Measurements from ENCODE around the gene GALC.
"Not testable (repeated sequence)": the region's sequence is repeated elsewhere in the genome, so short reads cannot be mapped to it uniquely, and the experiment has no call there.

GALC gene

DNA sequence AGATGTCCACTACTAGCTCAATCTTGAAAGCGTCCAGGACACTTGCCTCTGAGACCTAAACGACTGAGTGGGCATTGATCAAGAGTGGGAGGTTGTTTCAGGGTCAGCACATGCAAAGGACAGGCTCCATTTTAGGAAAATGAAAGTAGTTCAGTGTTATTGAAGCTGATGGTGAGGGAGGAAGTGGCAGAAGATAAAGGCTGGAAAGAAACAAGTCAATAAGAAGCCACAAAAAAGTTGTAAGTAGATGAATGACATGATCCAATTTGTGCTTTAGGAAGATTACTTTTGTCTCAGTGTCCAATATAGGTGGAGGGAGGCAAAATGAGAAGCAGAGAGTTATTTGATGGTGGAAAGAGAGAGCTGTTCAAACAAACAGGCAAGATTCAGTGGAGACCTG lies 33.9 kb upstream of the GALC start:
- Histone ChIP-seq H3K36me3 (ENCODE audit: control insufficient read depth in 1 of 2, insufficient read depth in 2 of 2, low read length in 2 of 2) (no peaks in the 10 kb centered on the region), H3K4me3 (ENCODE audit: low read depth in 1 of 2, low read length in 2 of 2) (no peak overlapping the region), H3K27ac (ENCODE audit: low read depth, low read length) (no peak overlapping the region), H3K9ac (ENCODE audit: low read depth in 1 of 2, low read length in 2 of 2) (no peak overlapping the region), H3K27me3 (ENCODE audit: control insufficient read depth in 1 of 2, insufficient read depth in 2 of 2, low read length in 2 of 2) (no peaks in the 10 kb centered on the region), H3K9me3 (ENCODE audit: control insufficient read depth in 1 of 2, low read length in 2 of 2) (no peaks in the 10 kb centered on the region), H3K4me1 (ENCODE audit: control insufficient read depth in 1 of 2, insufficient read depth in 2 of 2, low read length in 2 of 2) (peaks cover 6 to 21% of the 10 kb centered on the region in 2 donors)

DNA sequence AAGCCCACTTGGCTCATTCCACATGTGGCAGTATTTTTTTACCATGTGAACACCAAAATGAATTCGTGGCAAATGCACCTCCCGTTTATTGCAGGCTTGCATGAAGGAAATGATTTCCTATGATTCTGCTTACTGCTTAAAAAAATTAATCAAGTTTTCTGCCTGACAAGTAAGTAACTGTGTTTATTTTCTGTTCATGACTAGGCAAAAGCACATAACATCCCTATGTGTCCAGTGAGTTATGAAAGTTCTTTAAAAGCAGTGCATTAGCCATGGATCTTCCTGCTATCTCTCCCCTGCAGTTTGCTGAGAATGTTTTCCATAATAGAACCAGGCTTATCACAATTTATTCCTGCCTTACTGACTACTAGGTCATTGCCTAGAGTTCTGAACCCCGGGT lies 32.3 kb upstream of the GALC start:
- no peaks in the 10 kb centered on the region for H3K9me3 ChIP-seq (ENCODE audit: control insufficient read depth in 1 of 2, low read length in 2 of 2)
- no peak overlapping the region for H3K4me3 ChIP-seq (ENCODE audit: low read depth in 1 of 2, low read length in 2 of 2)
- H3K9ac ChIP-seq (ENCODE audit: low read depth in 1 of 2, low read length in 2 of 2): no peak overlapping the region
- H3K27ac ChIP-seq (ENCODE audit: low read depth, low read length): no peak overlapping the region
- no peaks in the 10 kb centered on the region for H3K27me3 ChIP-seq (ENCODE audit: control insufficient read depth in 1 of 2, insufficient read depth in 2 of 2, low read length in 2 of 2)
- H3K36me3 ChIP-seq (ENCODE audit: control insufficient read depth in 1 of 2, insufficient read depth in 2 of 2, low read length in 2 of 2): no peaks in the 10 kb centered on the region
- peaks cover 6 to 21% of the 10 kb centered on the region in 2 donors for H3K4me1 ChIP-seq (ENCODE audit: control insufficient read depth in 1 of 2, insufficient read depth in 2 of 2, low read length in 2 of 2)

DNA sequence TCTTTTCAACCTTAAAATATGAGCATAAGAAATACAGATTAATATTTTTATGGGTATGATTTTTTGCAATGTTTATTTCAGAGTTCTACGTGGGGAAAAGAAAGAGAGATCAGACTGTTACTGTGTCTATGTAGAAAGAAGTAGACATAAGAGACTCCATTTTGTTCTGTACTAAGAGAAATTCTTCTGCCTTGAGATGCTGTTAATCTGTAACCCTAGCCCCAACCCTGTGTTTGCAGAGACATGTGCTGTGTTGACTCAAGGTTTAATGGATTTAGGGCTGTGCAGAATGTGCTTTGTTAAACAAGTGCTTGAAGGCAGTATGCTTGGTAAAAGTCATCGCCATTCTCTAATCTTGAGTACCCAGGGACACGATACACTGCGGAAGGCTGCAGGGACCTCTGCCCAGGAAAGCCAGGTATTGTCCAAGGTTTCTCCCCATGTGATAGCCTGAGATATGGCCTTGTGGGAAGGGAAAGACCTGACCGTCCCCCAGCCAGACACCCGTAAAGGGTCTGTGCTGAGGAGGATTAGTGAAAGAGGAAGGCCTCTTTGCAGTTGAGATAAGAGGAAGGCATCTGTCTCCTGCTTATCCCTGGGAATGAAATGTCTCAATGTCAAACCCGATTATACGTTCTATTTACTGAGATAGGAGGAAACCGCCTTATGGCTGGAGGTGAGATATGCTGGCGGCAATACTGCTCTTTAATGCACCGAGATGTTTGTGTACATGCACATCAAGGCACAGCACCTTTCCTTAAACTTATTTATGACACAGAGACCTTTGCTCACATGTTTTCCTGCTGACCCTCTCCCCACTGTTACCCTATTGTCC lies 31.5 kb upstream of the GALC start:
- H3K9me3 ChIP-seq (ENCODE audit: control insufficient read depth in 1 of 2, low read length in 2 of 2); H3K27ac ChIP-seq (ENCODE audit: low read depth, low read length); H3K36me3 ChIP-seq (ENCODE audit: control insufficient read depth in 1 of 2, insufficient read depth in 2 of 2, low read length in 2 of 2); H3K9ac ChIP-seq (ENCODE audit: low read depth in 1 of 2, low read length in 2 of 2); H3K27me3 ChIP-seq (ENCODE audit: control insufficient read depth in 1 of 2, insufficient read depth in 2 of 2, low read length in 2 of 2); H3K4me3 ChIP-seq (ENCODE audit: low read depth in 1 of 2, low read length in 2 of 2): not testable (repeated sequence)
- H3K4me1 ChIP-seq (ENCODE audit: control insufficient read depth in 1 of 2, insufficient read depth in 2 of 2, low read length in 2 of 2): peaks cover 6 to 21% of the 10 kb centered on the region in 2 donors

GRCh38 chr14:88023658-88024187 lies 30.7 kb upstream of the GALC start:
- H3K27me3 ChIP-seq (ENCODE audit: control insufficient read depth in 1 of 2, insufficient read depth in 2 of 2, low read length in 2 of 2): no peaks in the 10 kb centered on the region

GRCh38 chr14:88017535-88017934 lies 24.6 kb upstream of the GALC start:
- H3K27ac ChIP-seq (ENCODE audit: low read depth, low read length): no peak overlapping the region
- H3K9me3 ChIP-seq (ENCODE audit: control insufficient read depth in 1 of 2, low read length in 2 of 2): no peaks in the 10 kb centered on the region
- no peaks in the 10 kb centered on the region for H3K36me3 ChIP-seq (ENCODE audit: control insufficient read depth in 1 of 2, insufficient read depth in 2 of 2, low read length in 2 of 2)
- no peak overlapping the region for H3K9ac ChIP-seq (ENCODE audit: low read depth in 1 of 2, low read length in 2 of 2)
- peaks cover 0 to 4% of the 10 kb centered on the region in 2 donors for H3K4me1 ChIP-seq (ENCODE audit: control insufficient read depth in 1 of 2, insufficient read depth in 2 of 2, low read length in 2 of 2)
- no peak overlapping the region for H3K4me3 ChIP-seq (ENCODE audit: low read depth in 1 of 2, low read length in 2 of 2)
- no peaks in the 10 kb centered on the region for H3K27me3 ChIP-seq (ENCODE audit: control insufficient read depth in 1 of 2, insufficient read depth in 2 of 2, low read length in 2 of 2)

More at GRCh38 chr14:88023658-88024187, 30.7 kb upstream of the GALC start:
- Histone ChIP-seq H3K9me3 (ENCODE audit: control insufficient read depth in 1 of 2, low read length in 2 of 2) (no peaks in the 10 kb centered on the region), H3K9ac (ENCODE audit: low read depth in 1 of 2, low read length in 2 of 2) (no peak overlapping the region), H3K36me3 (ENCODE audit: control insufficient read depth in 1 of 2, insufficient read depth in 2 of 2, low read length in 2 of 2) (no peaks in the 10 kb centered on the region), H3K27ac (ENCODE audit: low read depth, low read length) (no peak overlapping the region), H3K4me3 (ENCODE audit: low read depth in 1 of 2, low read length in 2 of 2) (no peak overlapping the region), H3K4me1 (ENCODE audit: control insufficient read depth in 1 of 2, insufficient read depth in 2 of 2, low read length in 2 of 2) (peaks cover 6 to 21% of the 10 kb centered on the region in 2 donors)

DNA sequence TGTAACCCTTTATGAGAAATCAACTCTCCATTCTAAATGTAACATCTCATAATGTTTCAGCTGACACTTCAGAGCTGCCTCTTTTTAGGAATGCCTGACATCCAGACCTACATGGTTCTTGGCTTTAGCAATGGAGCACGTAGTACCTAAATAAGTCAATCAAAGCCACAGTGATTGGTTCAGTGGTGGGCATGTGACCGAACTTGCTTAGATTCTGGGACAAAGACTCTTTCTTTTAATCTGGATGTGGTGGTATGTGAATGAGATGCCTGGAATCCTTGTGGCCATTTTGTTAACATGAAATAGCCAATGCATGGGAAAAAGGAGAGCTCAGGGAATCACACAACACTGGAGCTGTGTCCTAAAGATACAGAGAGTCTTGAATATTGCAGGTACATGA lies 23.8 kb upstream of the GALC start:
- no peak overlapping the region for H3K27ac ChIP-seq (ENCODE audit: low read depth, low read length)
- H3K27me3 ChIP-seq (ENCODE audit: control insufficient read depth in 1 of 2, insufficient read depth in 2 of 2, low read length in 2 of 2): no peaks in the 10 kb centered on the region

DNA sequence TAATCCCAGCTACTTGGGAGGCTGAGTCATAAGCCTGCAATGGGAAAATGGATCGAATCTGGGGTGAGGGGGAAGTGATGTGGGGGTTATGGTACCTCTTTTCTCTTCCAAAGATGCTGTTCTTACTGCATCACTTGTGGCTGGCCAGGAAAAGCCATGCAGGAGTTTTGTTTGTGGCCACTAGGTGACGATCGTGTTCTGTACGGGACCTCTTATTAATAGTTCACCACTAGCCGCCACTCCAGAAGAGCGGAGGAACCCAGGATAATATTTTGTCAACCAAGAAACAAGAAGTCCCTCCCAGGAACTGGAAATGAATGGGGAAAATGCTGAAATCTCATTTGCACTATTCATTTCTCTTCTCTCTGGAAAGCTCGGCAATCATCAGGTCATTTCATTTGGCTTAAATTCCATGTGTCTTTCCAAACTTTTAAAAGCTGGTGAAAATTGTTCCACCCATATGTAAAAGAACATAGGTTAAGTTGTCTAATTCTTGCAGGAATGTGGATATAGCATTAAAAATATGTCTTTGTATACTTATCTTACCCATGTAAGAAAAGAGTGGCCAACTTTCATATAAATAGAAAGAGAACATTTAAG lies 20.9 kb upstream of the GALC start:
- no peak overlapping the region for H3K4me3 ChIP-seq (ENCODE audit: low read depth in 1 of 2, low read length in 2 of 2)
- H3K36me3 ChIP-seq (ENCODE audit: control insufficient read depth in 1 of 2, insufficient read depth in 2 of 2, low read length in 2 of 2): no peaks in the 10 kb centered on the region
- H3K9me3 ChIP-seq (ENCODE audit: control insufficient read depth in 1 of 2, low read length in 2 of 2): no peaks in the 10 kb centered on the region
- peaks cover 13 to 19% of the 10 kb centered on the region in 2 donors for H3K4me1 ChIP-seq (ENCODE audit: control insufficient read depth in 1 of 2, insufficient read depth in 2 of 2, low read length in 2 of 2)
- no peak overlapping the region for H3K9ac ChIP-seq (ENCODE audit: low read depth in 1 of 2, low read length in 2 of 2)
- H3K27me3 ChIP-seq (ENCODE audit: control insufficient read depth in 1 of 2, insufficient read depth in 2 of 2, low read length in 2 of 2): no peaks in the 10 kb centered on the region
- no peak overlapping the region for H3K27ac ChIP-seq (ENCODE audit: low read depth, low read length)

More for the DNA sequence above, 23.8 kb upstream of the GALC start:
- peaks cover 1 to 4% of the 10 kb centered on the region in 2 donors for H3K4me1 ChIP-seq (ENCODE audit: control insufficient read depth in 1 of 2, insufficient read depth in 2 of 2, low read length in 2 of 2)
- no peak overlapping the region for H3K9ac ChIP-seq (ENCODE audit: low read depth in 1 of 2, low read length in 2 of 2)
- no peak overlapping the region for H3K4me3 ChIP-seq (ENCODE audit: low read depth in 1 of 2, low read length in 2 of 2)
- H3K9me3 ChIP-seq (ENCODE audit: control insufficient read depth in 1 of 2, low read length in 2 of 2): no peaks in the 10 kb centered on the region
- H3K36me3 ChIP-seq (ENCODE audit: control insufficient read depth in 1 of 2, insufficient read depth in 2 of 2, low read length in 2 of 2): no peaks in the 10 kb centered on the region

DNA sequence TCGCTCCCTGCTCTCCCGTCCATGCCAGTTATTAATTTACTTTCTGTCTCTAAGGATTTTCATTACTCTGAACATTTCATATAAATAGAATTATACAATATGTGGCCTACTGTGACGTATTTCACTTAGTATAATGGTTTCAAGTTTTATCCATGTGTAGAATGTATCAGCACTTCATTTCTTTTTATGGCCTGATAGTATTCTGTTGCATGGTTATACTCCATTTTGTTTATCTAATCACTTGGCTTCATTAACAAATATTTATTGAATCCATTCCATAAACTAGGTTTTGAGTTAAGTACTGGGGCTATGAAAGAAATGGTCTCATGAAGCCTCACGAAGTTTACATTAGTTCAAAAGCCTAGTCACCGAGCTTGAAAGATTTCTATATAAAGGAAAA lies 19.5 kb upstream of the GALC start:
- no peak overlapping the region for H3K27ac ChIP-seq (ENCODE audit: low read depth, low read length)
- no peaks in the 10 kb centered on the region for H3K9me3 ChIP-seq (ENCODE audit: control insufficient read depth in 1 of 2, low read length in 2 of 2)
- H3K4me1 ChIP-seq (ENCODE audit: control insufficient read depth in 1 of 2, insufficient read depth in 2 of 2, low read length in 2 of 2): peaks cover 13 to 19% of the 10 kb centered on the region in 2 donors
- H3K9ac ChIP-seq (ENCODE audit: low read depth in 1 of 2, low read length in 2 of 2): no peak overlapping the region
- H3K36me3 ChIP-seq (ENCODE audit: control insufficient read depth in 1 of 2, insufficient read depth in 2 of 2, low read length in 2 of 2): no peaks in the 10 kb centered on the region
- no peak overlapping the region for H3K4me3 ChIP-seq (ENCODE audit: low read depth in 1 of 2, low read length in 2 of 2)
- H3K27me3 ChIP-seq (ENCODE audit: control insufficient read depth in 1 of 2, insufficient read depth in 2 of 2, low read length in 2 of 2): no peaks in the 10 kb centered on the region

DNA sequence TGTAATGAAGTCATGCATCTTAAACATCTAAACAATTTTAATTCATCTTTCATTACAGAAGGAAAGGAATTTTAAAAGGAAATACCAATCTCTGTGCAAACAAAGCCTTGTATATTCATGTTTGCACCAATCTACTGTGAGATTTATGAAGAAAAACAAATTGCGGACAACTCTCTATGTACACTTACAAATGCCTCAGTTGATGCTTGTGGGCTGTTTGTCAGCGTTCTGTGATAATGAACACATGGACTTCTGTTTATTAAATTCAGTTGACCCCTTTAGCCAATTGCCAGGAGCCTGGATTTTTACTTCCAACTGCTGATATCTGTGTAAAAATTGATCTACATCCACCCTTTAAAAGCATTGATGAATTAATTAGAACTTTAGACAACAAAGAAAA lies 17.3 kb upstream of the GALC start:
- Histone ChIP-seq H3K4me1 (ENCODE audit: control insufficient read depth in 1 of 2, insufficient read depth in 2 of 2, low read length in 2 of 2) (peaks cover 13 to 19% of the 10 kb centered on the region in 2 donors), H3K4me3 (ENCODE audit: low read depth in 1 of 2, low read length in 2 of 2) (no peak overlapping the region), H3K9ac (ENCODE audit: low read depth in 1 of 2, low read length in 2 of 2) (no peak overlapping the region), H3K36me3 (ENCODE audit: control insufficient read depth in 1 of 2, insufficient read depth in 2 of 2, low read length in 2 of 2) (no peaks in the 10 kb centered on the region), H3K27me3 (ENCODE audit: control insufficient read depth in 1 of 2, insufficient read depth in 2 of 2, low read length in 2 of 2) (no peaks in the 10 kb centered on the region), H3K27ac (ENCODE audit: low read depth, low read length) (no peak overlapping the region), H3K9me3 (ENCODE audit: control insufficient read depth in 1 of 2, low read length in 2 of 2) (no peaks in the 10 kb centered on the region)

GRCh38 chr14:88009486-88009885 lies 16.5 kb upstream of the GALC start:
- H3K27me3 ChIP-seq (ENCODE audit: control insufficient read depth in 1 of 2, insufficient read depth in 2 of 2, low read length in 2 of 2): no peaks in the 10 kb centered on the region
- H3K9ac ChIP-seq (ENCODE audit: low read depth in 1 of 2, low read length in 2 of 2): no peak overlapping the region
- H3K36me3 ChIP-seq (ENCODE audit: control insufficient read depth in 1 of 2, insufficient read depth in 2 of 2, low read length in 2 of 2): no peaks in the 10 kb centered on the region
- H3K4me1 ChIP-seq (ENCODE audit: control insufficient read depth in 1 of 2, insufficient read depth in 2 of 2, low read length in 2 of 2): peaks cover 13 to 19% of the 10 kb centered on the region in 2 donors
- no peaks in the 10 kb centered on the region for H3K9me3 ChIP-seq (ENCODE audit: control insufficient read depth in 1 of 2, low read length in 2 of 2)
- no peak overlapping the region for H3K27ac ChIP-seq (ENCODE audit: low read depth, low read length)
- H3K4me3 ChIP-seq (ENCODE audit: low read depth in 1 of 2, low read length in 2 of 2): no peak overlapping the region

All from duodenal mucosa (tissue), 2 donors.